Hematopoietic multipotent progenitor cell treated with erythropoietin and hydrocortisone succinate and interleukin-3 and kit ligand, for 4 days (in vitro differentiated cells): ENCODE measurements around the gene METTL6.
"Not testable (repeated sequence)": the region's sequence is repeated elsewhere in the genome, so short reads cannot be mapped to it uniquely, and the experiment has no call there.

ENCODE experiments used
- DNase-seq: peaks from one replicate; pipeline ENCODE4 v3.0.0-alpha.2; 2015

METTL6 gene

GRCh38 chr3:15450438-15451215, 23.3 kb upstream of the METTL6 start:
- no peak for DNase-seq

GRCh38 chr3:15449489-15450224, 22.3 kb upstream of the METTL6 start:
- DNase-seq: no peak

GRCh38 chr3:15443826-15444524, 16.6 kb upstream of the METTL6 start:
- DNase-seq: no peak

- DNase-seq: peak; percentile 66
These were observed 13.5 kb upstream of the METTL6 start for GRCh38 chr3:15440891-15441290.

GRCh38 chr3:15439476-15439875, 12.1 kb upstream of the METTL6 start:
- DNase-seq: peak; percentile 28

- peak; percentile 55 for DNase-seq
These were observed 11.6 kb upstream of the METTL6 start for GRCh38 chr3:15438983-15439382.

- DNase-seq: no peak
These were observed 8.9 kb upstream of the METTL6 start for GRCh38 chr3:15436246-15436645.

GRCh38 chr3:15434756-15435155, 7.4 kb upstream of the METTL6 start:
- peak; percentile 18 for DNase-seq

- no peak for DNase-seq
These were observed 6.2 kb upstream of the METTL6 start for GRCh38 chr3:15433531-15433930.

GRCh38 chr3:15431256-15431837, 4.0 kb upstream of the METTL6 start:
- DNase-seq: no peak

- no peak for DNase-seq
These were observed 3.3 kb upstream of the METTL6 start for GRCh38 chr3:15430624-15431023.

GRCh38 chr3:15429080-15429479, 1.7 kb upstream of the METTL6 start:
- no peak for DNase-seq

GRCh38 chr3:15428539-15428938, 1.2 kb upstream of the METTL6 start:
- peak; percentile 38 for DNase-seq

- peak; percentile 25 for DNase-seq
These were observed 637 bp upstream of the METTL6 start for GRCh38 chr3:15427981-15428380.

- DNase-seq: no peak
These were observed 695 bp downstream of the METTL6 start for GRCh38 chr3:15426579-15427118.

GRCh38 chr3:15420871-15421270, 6.5 kb downstream of the METTL6 start:
- no peak for DNase-seq

GRCh38 chr3:15410966-15411365, 16.4 kb downstream of the METTL6 start:
- DNase-seq: not testable (repeated sequence)

GRCh38 chr3:15409774-15410173, 17.6 kb downstream of the METTL6 start:
- DNase-seq: no peak

- DNase-seq: no peak
These were observed 18.1 kb downstream of the METTL6 start for GRCh38 chr3:15409239-15409638.

- DNase-seq: peak; percentile 86
These were observed 21.8 kb downstream of the METTL6 start for GRCh38 chr3:15405448-15406050.

GRCh38 chr3:15404767-15405166, 22.6 kb downstream of the METTL6 start:
- peak; percentile 37 for DNase-seq

- no peak for DNase-seq
These were observed 23.4 kb downstream of the METTL6 start for GRCh38 chr3:15403965-15404364.

- DNase-seq: no peak
These were observed 23.8 kb downstream of the METTL6 start for GRCh38 chr3:15403495-15403894.
